ENCODE measurements around the gene FAM174B.

- TF ChIP-seq POLR2AphosphoS5 (IDR thresholded peaks at IDR 0.05; ENCODE audit: low read depth, low read length) = no peak
- TF ChIP-seq SIN3A (IDR thresholded peaks at IDR 0.05; ENCODE audit: borderline replicate concordance, insufficient read depth, low read length) = no peak
- no peak for TF ChIP-seq REST (IDR thresholded peaks at IDR 0.05; ENCODE audit: insufficient read depth in 1 of 2, low read depth in 2 of 2, low read length in 2 of 2)
- TF ChIP-seq FOXP2 (optimal IDR thresholded peaks at IDR 0.05; ENCODE audit: borderline replicate concordance, extremely low read depth, extremely low read length, insufficient read depth) = no peak
- no peak for TF ChIP-seq TAF1 (IDR thresholded peaks at IDR 0.05; ENCODE audit: borderline replicate concordance, insufficient read depth, low read length)
These were observed 9.6 kb upstream of the FAM174B start for GRCh38 chr15:92665100-92665555.
